ENCODE results near the gene STKLD1.

DNA sequence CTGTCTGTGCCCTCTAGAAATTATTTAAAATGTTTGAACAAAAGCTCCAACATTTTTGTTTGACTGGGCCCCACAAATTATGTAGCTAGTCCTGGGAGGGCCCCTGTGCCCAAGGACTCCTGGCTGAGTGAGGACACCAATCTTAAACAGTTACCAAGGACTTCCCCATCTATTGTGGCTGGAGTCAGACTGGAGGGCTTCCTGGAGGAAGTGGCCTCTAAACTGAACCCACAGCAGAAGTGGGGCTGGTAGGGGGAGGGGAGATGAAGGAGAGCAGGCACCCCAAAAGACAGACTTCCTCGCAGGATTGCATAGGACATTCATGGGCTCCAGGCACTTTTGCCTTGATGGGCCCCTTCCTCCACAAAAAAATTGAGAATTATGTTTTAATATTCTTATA, 54.1 kb downstream of the STKLD1 start:
- TF ChIP-seq CTCF (IDR thresholded peaks at IDR 0.05) (no peak), POLR2A (IDR thresholded peaks at IDR 0.05) (no peak)
